Hepatic stellate cell (primary cell): ENCODE results near the gene TANGO6.
"Not testable (repeated sequence)": the region's sequence is repeated elsewhere in the genome, so short reads cannot be mapped to it uniquely, and the experiment has no call there.

Experiments used
- DNase-seq: peaks from one replicate; pipeline ENCODE4 v3.0.0; 2011; ENCODE audit warnings: low spot score

Gene TANGO6

DNA sequence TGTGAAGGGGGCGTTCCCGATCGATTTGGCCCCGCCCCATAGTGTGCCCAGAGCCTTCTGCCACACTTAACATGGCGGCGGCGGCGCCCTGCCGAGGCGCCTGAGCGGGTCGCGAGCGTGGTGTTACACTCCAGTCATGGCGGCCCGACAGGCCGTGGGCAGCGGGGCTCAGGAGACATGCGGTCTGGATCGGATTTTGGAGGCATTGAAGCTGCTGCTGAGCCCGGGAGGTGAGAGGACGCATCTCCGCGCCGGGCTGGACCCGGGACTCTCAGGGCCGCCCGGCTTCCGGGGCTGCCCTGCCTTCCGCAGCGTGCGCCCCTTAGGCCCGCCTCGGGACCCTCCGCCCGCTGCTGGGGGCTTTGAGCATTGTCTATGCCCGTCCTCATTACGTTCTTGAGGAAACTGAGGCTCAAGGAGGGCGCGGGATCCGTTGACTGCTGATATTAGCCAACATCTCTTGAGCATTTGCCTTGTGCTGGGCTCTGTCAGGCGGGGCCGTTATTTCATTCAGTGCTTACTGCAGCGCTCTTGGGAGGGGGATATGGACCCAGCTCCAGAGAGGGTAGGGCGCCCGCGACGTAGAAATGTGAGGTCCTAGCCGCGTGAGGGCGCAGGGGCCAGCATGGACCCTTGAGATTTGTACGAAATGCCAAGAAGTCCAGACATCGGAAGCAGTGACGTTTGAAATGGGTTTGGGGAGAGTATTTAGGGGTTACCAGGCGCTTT, at the start of gene TANGO6:
Gene TANGO6 (plus strand): TSS at position 50 of the 729 bp plus-strand sequence. CDS start 87 bp downstream, at position 137.
- peak; percentile 83 for DNase-seq

DNA sequence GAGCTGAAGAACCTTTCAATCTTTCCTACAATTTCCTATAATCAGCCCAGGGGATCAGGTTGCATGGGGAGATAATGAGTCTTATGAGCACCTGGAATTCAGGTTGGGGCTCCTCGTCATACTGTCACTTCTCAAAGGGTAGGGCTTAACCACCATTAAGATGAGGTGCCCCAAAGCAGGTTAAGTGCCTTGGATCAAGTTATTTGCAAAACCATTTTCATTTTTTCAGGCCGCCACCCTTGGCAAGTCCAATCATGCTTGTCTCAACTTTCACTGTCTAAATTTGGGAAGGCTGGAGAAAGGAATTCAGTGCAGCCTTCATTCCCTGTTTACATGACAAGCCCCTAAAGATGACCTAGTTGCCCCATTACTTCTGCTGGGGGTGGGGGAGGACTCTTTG, 44.9 kb upstream of the TANGO6 start:
- no peak for DNase-seq

DNA sequence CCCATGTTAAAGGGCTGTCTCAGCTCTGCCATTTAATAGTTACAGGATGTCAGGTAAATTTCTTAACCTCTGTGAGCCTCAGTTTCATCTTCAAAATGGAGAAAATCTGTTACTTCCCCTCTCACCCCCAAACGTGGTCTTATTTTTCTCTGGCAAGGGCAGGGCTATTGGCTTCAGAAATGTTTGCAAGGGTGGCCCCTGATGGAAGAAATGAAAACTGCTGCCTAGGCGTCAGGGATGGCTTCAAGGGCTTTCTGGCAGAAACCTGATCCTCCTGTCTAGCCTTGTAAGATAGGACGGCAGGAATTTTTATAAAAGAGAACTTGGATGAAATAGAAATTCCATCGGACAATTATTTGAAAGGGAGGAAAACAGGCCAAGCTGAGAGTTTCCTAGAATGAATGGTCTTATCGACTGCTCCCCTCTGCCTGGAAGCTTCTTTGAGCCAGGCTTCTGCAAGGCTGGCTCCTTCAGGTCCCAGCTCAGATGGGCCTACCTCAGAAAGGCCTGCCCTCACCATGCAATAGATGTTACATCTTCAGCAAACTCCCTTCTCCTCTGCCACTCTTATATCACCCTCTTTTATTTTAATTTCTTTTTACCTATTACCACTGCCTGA, 43.0 kb upstream of the TANGO6 start:
- peak; percentile 69 for DNase-seq

GRCh38 chr16:68802190-68802589, 41.1 kb upstream of the TANGO6 start:
- DNase-seq: no peak

DNA sequence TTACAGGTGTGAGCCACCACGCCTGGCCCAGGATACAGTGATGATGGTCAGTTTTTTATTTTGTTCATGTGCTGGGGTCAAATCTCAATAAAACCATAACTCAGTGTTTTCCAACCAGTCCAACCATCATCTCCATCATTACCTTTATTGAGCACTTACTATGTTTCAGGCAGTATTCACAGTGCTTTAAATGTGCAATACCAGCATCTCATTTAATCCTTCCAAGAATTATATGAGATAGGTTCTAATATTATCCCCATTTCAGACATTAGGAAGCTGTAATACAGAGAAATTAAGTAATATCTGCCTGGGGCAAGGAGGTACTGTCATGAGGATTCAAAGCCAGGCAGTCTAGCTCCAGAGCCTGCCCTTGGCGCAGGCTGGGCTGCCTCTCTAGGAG, 36.9 kb upstream of the TANGO6 start:
- DNase-seq: no peak

DNA sequence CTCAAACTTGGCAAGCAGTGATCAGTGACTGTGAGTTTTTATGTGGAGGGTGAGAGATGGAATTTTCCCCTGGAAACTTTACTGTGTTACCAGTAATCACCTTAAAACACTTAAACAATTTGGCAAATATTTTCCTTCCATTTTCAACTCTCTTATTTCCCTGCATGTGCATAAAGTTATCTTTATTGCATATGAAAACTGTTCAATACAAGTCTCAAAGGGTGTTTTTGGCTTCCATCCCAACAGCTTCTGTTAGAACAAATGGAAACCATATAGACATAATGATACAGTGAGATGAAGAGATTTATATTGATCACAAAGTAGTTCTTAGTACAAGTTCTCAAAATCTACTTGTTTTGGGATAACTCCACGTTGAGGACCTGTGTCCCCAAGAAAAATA, 36.4 kb upstream of the TANGO6 start:
- DNase-seq: no peak

- DNase-seq: no peak
Observed at GRCh38 chr16:68814516-68814915, 28.8 kb upstream of the TANGO6 start.

DNA sequence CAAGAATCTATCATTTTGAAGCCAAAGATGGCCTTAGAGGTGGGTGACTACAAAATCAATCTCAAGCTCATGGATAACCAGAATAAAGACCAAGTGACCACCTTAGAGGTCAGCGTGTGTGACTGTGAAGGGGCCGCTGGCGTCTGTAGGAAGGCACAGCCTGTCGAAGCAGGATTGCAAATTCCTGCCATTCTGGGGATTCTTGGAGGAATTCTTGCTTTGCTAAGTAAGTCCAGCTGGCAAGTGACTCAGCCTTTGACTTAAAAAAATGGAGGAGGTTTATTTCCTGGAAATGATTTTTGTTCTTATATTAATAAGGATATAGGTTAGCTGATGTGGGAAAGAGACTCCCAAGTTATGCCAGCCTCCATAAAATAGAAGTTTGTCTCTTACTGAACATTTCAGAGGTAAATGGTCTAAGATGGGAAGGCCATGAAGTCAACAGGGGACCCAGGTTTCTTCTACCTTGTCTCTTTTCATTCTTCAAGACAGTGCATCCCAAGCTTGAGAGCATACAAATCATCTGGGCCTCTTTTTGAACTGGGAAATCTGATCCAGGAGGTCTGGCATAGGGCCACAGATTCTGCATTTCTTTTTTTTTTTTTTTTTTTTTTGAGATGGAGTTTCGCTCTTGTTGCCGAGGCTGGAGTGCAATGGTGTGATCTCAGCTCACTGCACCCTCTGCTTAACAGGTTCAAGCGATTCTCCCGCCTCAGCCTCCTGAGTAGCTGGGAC, 19.8 kb upstream of the TANGO6 start:
- peak; percentile 86 for DNase-seq

- DNase-seq: no peak
Observed at GRCh38 chr16:68825427-68825826, 17.9 kb upstream of the TANGO6 start.

DNA sequence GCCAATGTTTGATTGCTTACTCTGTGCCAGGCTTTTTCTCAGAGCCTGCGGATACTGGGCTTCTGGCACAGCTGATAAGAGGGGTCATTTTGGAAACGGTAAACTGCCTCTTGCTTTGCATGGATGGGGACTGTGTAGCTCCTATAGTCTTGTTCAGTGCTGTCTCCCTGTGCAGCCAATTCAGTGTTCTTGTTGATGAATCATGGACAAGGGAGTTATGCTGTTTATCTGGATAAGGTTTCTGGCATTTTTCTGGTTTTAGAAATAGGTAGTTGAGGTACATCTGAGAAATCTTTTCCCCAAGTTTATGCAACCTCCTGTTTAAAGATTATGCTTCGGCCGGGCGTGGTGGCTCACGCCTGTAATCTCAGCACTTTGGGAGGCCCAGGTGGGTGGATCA, 16.7 kb upstream of the TANGO6 start:
- no peak for DNase-seq

DNA sequence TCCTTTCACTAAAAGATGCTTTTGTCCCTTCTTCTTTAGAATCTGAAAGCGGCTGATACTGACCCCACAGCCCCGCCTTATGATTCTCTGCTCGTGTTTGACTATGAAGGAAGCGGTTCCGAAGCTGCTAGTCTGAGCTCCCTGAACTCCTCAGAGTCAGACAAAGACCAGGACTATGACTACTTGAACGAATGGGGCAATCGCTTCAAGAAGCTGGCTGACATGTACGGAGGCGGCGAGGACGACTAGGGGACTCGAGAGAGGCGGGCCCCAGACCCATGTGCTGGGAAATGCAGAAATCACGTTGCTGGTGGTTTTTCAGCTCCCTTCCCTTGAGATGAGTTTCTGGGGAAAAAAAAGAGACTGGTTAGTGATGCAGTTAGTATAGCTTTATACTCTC, 10.1 kb upstream of the TANGO6 start:
- no peak for DNase-seq

DNA sequence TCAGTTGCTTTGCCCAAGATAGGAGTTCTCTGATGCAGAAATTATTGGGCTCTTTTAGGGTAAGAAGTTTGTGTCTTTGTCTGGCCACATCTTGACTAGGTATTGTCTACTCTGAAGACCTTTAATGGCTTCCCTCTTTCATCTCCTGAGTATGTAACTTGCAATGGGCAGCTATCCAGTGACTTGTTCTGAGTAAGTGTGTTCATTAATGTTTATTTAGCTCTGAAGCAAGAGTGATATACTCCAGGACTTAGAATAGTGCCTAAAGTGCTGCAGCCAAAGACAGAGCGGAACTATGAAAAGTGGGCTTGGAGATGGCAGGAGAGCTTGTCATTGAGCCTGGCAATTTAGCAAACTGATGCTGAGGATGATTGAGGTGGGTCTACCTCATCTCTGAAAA, 8.8 kb upstream of the TANGO6 start:
- no peak for DNase-seq

DNA sequence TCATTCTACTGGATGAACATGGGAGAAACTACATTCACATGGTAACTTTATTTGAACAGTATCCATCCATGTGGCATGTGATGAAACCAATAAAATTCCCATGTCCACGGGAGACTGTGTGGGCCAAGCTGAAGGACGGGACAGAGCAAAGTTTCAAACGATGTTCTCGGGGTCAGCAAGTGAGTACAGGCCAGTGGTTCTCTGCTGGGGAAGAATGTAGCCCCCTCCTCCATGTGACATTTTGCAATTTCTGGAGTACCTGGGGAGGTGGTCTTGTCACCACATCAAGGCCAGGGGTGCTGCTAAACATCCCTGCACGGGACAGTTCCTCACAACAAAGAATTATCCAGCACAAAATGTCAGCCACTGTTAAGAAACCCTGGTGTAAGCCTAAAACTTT, 7.4 kb upstream of the TANGO6 start:
- DNase-seq: no peak

DNA sequence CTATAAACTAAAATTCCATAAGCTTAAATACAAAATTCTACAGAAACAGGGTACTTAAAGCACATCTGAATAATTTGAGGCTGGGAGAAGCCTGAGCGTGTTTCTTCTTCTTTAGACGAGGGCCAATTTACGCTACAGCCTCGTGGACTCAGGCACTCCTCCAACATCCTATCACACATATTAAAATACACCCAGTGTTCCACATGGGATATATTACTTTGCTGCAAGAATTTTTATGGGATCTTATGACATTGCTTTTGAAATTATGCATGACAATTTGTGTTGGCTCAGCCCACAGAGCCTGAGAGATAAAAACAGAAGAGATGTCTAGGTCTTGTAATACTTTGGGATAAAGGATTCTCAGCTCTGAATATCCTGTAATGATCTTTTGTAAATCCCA, 3.5 kb upstream of the TANGO6 start:
- no peak for DNase-seq

DNA sequence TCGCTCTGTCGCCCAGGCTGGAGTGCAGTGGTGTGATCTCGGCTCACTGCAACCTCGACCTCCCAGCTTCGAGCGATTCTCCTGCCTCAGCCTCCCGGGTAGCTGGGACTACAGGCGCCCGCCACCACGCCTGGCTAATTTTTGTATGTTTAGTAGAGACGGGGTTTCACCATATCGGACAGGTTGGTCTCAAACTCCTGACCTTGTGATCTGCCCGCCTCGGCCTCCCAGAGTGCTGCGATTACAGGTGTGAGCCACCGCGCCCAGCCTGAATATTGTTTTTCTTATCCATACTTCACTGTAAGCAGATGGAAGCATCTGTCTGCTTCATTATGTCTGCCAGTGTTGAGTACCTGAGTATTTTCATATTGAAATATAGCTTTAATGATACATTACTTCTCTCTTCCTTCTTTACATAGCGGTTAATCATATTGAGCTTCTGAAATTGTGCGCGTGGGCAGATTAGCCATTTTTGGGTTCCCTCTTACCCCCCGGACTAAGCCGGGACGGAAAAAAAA, 308 bp upstream of the TANGO6 start:
- DNase-seq: not testable (repeated sequence)

GRCh38 chr16:68844211-68844564, 857 bp downstream of the TANGO6 start:
- DNase-seq: no peak

DNA sequence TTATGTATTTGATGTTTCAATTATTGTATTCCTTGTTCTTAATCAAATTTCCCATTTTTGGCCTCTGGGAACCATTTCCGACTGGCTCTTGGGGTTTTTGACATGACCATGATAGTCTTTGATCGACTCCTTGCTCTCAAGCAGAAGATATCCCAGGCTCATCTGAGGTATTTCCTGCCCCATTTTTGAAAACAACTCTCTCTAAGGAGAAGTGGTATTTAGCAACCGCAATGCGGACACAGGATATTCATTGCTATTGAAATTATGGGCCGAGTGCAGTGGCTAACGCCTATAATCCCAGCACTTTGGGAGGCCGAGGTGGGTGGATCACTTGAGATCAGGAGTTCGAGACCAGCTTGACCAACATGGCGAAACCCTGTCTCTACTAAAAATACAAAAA, 5.5 kb downstream of the TANGO6 start:
- no peak for DNase-seq

DNA sequence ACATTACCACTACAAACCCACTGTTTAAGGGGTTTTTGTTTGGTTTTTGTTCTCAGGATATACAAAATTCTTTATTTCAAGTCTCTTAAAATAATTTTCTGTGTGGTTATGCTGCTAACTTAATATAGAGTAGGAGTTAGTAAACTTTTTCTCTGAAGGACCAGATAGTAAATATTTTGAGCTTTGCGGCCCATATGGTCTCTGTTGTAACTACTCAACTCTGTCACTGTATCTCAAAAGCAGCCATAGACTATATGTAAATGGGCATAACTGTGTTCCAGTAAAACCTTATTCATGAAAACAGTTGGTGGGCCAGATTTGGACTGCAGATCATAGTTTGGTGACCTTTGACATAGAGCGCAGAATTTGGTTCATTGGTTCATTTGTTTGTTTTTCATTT, 7.2 kb downstream of the TANGO6 start:
- no peak for DNase-seq

DNA sequence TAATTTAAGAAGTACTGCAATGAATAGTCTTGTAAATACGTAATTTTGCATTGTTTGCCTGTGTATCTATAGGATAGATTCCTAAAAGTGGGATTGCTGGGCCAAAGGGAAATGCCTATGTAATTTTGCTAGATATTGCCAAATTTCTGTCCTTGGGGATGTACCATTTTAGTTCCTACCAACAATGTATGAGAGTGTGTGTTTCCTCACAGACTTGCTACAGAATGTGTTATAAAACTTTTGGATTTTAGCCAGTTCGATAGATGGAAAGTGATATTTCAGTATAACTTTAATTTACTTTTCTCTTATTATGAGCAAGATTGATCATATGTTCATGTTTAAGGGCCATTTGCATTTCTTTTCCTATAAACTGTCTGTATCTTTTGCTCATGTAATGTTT, 8.3 kb downstream of the TANGO6 start:
- no peak for DNase-seq

- no peak for DNase-seq
Observed at GRCh38 chr16:68857479-68857878, 14.1 kb downstream of the TANGO6 start.

DNA sequence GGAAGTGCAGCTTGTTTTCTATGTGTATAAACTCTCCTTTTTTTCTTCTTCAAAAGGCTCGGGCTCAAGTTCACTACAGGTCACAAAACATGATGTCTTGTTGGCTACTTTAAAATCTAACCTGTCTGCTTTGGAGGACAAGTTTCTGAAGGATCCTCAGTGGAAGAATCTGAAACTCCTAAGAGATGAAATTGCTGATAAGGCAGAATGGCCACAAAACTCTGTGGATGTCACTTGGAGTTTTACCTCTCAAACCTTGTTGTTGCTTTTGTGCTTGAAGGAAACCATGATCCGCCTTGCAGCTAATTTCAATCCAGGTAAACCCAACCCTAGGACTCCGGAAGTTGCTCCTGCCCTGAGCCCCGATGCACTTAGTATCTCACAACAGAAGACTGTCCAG, 16.5 kb downstream of the TANGO6 start:
- no peak for DNase-seq

DNA sequence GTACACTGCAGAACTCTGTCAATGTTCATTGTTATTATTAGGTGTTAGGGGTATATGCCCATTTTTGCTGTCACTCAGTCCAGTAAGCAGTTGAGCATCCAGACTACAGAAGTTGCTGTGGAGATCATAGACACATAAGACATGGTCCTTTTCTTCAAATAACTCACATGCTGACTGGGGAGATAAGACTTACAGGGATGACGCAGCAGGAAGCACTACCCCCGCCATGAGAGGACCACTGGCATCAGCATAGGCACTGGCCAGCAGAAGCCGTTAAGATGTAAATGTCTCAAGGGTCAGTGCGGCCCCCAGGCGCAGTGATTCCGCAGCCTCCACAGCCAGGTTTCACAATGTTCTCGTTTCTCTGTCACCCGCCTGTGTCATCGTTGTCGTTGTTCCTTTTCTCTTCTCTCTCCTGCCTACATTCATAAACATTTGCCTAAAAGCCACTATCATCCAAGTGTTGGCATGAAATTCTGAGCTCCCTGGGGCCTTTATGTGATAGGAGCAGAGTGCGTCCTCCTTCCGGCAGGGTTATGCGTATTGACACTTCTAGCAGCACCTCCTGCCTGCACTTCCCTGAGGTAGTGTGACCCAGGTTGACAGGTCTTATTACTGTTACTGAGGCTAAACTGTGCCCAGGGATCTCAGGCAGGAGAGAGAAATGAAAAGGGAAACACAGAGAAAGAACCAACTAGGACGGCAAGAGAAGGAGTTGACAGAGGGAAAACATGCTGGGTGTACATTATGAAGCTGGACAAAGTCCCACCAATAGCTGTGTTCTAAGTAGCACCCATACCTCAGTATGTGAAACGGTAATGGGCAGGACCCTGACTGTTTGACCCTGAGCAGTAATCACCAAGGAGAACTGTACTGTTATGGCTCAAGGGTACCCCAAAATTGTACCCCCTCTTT, 17.9 kb downstream of the TANGO6 start:
- no peak for DNase-seq
